AG09319 (cell line): Measurements from ENCODE around the gene ORM1.

ENCODE experiments used
- DNase-seq: peaks from one replicate; pipeline ENCODE4 v3.0.0-alpha.2; 2010; ENCODE audit warnings: low read depth; ENCODE audit errors: extremely low read depth
- CTCF ChIP-seq: IDR thresholded peaks from 2 replicates; pipeline ENCODE4 v1.5.1; 2011; ENCODE audit warnings: low read depth, mild to moderate bottlenecking, inconsistent platforms, low read length, moderate library complexity

Gene ORM1

GRCh38 chr9:114279693-114280092 lies 43.2 kb upstream of the ORM1 start:
- no peak for TF ChIP-seq CTCF
- DNase-seq, result no peak

- no peak for DNase-seq
- TF ChIP-seq CTCF, result no peak
Observed at GRCh38 chr9:114280636-114281472, 42.0 kb upstream of the ORM1 start.

GRCh38 chr9:114281473-114282103 lies 41.3 kb upstream of the ORM1 start:
- TF ChIP-seq CTCF, result no peak
- no peak for DNase-seq

- no peak for DNase-seq
- no peak for TF ChIP-seq CTCF
Observed at GRCh38 chr9:114282104-114282485, 40.8 kb upstream of the ORM1 start.

GRCh38 chr9:114282507-114282906 lies 40.4 kb upstream of the ORM1 start:
- no peak for TF ChIP-seq CTCF
- no peak for DNase-seq

- no peak for TF ChIP-seq CTCF
- DNase-seq, result peak; percentile 85
Observed at GRCh38 chr9:114282926-114283325, 40.0 kb upstream of the ORM1 start.

GRCh38 chr9:114283551-114284111 lies 39.3 kb upstream of the ORM1 start:
- no peak for DNase-seq
- no peak for TF ChIP-seq CTCF
